GM12878 (cell line): ENCODE data around the gene TMEM163. TPM values are rescaled to one million over a fixed set of nuclear protein-coding genes. Genes with fewer than 3 reads are reported as not detected.

Experiments
- ATAC-seq: fragments of 200-7000 bp; cut with Tn5 transposase; 3 replicates; pipeline ENCODE4 v1.9.1; 2020; ENCODE audit warnings: mild to moderate bottlenecking, moderate library complexity
- BruUV-seq: library from RNA; stranded (reverse); fragments of 400-500 nt; replicated peaks from 2 replicates; lab custom pipeline; 2021; lab: Mats Ljungman, UMichigan
- CTCF ChIA-PET: fragments of 300-600 bp; sonication (Branson Sonifier 250); formaldehyde crosslinking; extraction: SDS; loops from one replicate; lab custom pipeline; 2021; ENCODE audit warnings: inconsistent platforms; lab: Yijun Ruan, JAX
- POLR2A ChIA-PET: fragments of 350-600 bp; formaldehyde crosslinking; extraction: SDS; loops from one replicate; lab custom pipeline; 2021; ENCODE audit warnings: inconsistent platforms; lab: Charles Lee
- RAD21 ChIA-PET: fragments of 300-600 bp; sonication (Branson Sonifier 250); formaldehyde crosslinking; loops from one replicate; lab custom pipeline; 2023; ENCODE audit warnings: antibody characterized with exemption; ENCODE audit not compliant: unreplicated experiment; lab: Charles Lee
- SMC1A ChIA-PET: fragments of 300-600 bp; sonication (Branson Sonifier 250); formaldehyde crosslinking; loops from one replicate; lab custom pipeline; 2023; ENCODE audit not compliant: unreplicated experiment, uncharacterized antibody; lab: Charles Lee
- DNase-seq: peaks from one replicate; pipeline ENCODE4 v3.0.0-alpha.2; 2011; ENCODE audit warnings: low read depth, low spot score
- FAIRE-seq: peaks from 3 replicates; lab custom pipeline; 2011; peaks lifted over from hg19 to GRCh38; lab: Jason Lieb, UNC
- H2AFZ ChIP-seq: 2 replicates; pipeline ENCODE4 v1.6.0; 2011; ENCODE audit warnings: low read depth, low read length, control low read depth; ENCODE audit not compliant: control insufficient read depth
- H3K27ac ChIP-seq: 2 replicates; pipeline ENCODE4 v1.5.1; 2011; ENCODE audit warnings: control low read depth; ENCODE audit not compliant: control insufficient read depth, insufficient read depth
- H3K27me3 ChIP-seq, 2 experiments: replicated peaks in 1 of 2; 2 replicates each; pipeline versions ENCODE4 v1.6.0 to v1.6.1; 2011; ENCODE audit warnings: low read length in 1 of 2; ENCODE audit not compliant: control insufficient read depth in 2 of 2, insufficient read depth in 2 of 2
- H3K36me3 ChIP-seq, 2 experiments: 2 replicates each; pipeline ENCODE4 v1.5.1; 2011; ENCODE audit warnings: low read length in 1 of 2; ENCODE audit not compliant: control insufficient read depth in 2 of 2, insufficient read depth in 2 of 2
- H3K4me1 ChIP-seq: 2 replicates; pipeline ENCODE4 v1.6.1; 2011; ENCODE audit warnings: mild to moderate bottlenecking, low read length, moderate library complexity, mixed read lengths; ENCODE audit not compliant: control insufficient read depth, insufficient read depth
- H3K4me2 ChIP-seq: 2 replicates; pipeline ENCODE4 v1.6.0; 2011; ENCODE audit warnings: control low read depth; ENCODE audit not compliant: control insufficient read depth, insufficient read depth
- H3K4me3 ChIP-seq: fragments of 200-600 bp; sonication (generic); 2 replicates; pipeline ENCODE4 v1.5.1; 2016
- H3K79me2 ChIP-seq: 2 replicates; pipeline ENCODE4 v1.6.0; 2011; ENCODE audit warnings: low read length; ENCODE audit not compliant: control insufficient read depth, insufficient read depth
- H3K9ac ChIP-seq: 2 replicates; pipeline ENCODE4 v1.8.0; 2011; ENCODE audit warnings: low read length, control low read depth, mixed read lengths; ENCODE audit not compliant: control insufficient read depth, insufficient read depth
- H3K9me3 ChIP-seq: replicated peaks from 3 replicates; pipeline ENCODE4 v1.5.1; 2011; ENCODE audit warnings: mild to moderate bottlenecking, low read length; ENCODE audit not compliant: control insufficient read depth, insufficient read depth
- H4K20me1 ChIP-seq: 2 replicates; pipeline ENCODE4 v1.6.0; 2011; ENCODE audit not compliant: control insufficient read depth, insufficient read depth
- ASH2L ChIP-seq: fragments of 300-600, 200-600 bp; sonication (generic); IDR thresholded peaks from 2 replicates; pipeline ENCODE4 v1.6.1; 2017; ENCODE audit warnings: low read depth, mild to moderate bottlenecking, borderline replicate concordance
- BRCA1 ChIP-seq: IDR thresholded peaks from 2 replicates; pipeline ENCODE4 v1.6.1; 2011; ENCODE audit warnings: low read depth, low read length, improper control_type of control experiment
- PRDM15 ChIP-seq: fragments of 450-650 bp; formaldehyde crosslinking; IDR thresholded peaks from 2 replicates; pipeline ENCODE4 v1.4.0; 2020; ENCODE audit warnings: mild to moderate bottlenecking, moderate library complexity
- RAD21 ChIP-seq: IDR thresholded peaks from 2 replicates; pipeline ENCODE4 v1.6.1; 2011; ENCODE audit warnings: mild to moderate bottlenecking, low read depth, low read length, moderate library complexity; ENCODE audit not compliant: insufficient read depth
- SMC3 ChIP-seq: IDR thresholded peaks from 2 replicates; pipeline ENCODE4 v1.6.1; 2011; ENCODE audit warnings: low read length, improper control_type of control experiment, borderline replicate concordance
- ZZZ3 ChIP-seq: IDR thresholded peaks from 2 replicates; pipeline ENCODE4 v1.6.1; 2011; ENCODE audit warnings: low read depth; ENCODE audit not compliant: control insufficient read depth, insufficient read length
- WGBS: methylation state at CpG from one replicate; pipeline ENCODE4 v1.1.6; 2016; ENCODE audit warnings: low lambda C conversion rate; ENCODE audit not compliant: insufficient replicate concordance, insufficient coverage; ENCODE audit errors: missing lambda C conversion rate; 5-methylcytosine and 5-hydroxymethylcytosine counted together
- in situ Hi-C: fragments of 300-500 bp; cut with MboI; formaldehyde crosslinking; loops from 9 replicates; pipeline ENCODE4 v1.14.3; 2018; ENCODE audit warnings: mixed read lengths
- intact Hi-C: fragments of 100-400 bp; cut with micrococcal nuclease; formaldehyde crosslinking; loops from one replicate; pipeline ENCODE4 v1.14.2; 2022; ENCODE audit not compliant: unreplicated experiment
- polyA plus RNA-seq, 11 experiments: library from polyadenylated mRNA; depleted of rRNA in 4 of 11; unstranded in 6 of 11; stranded (reverse) in 5 of 11; fragments of >200 nt; fragmentation: Nextera tagmentation in 4 of 11; fragmentation: Illumina TruSeq in 1 of 11; extraction: Ambion mirVana in 4 of 11; extraction: Trizol in 1 of 11; gene quantifications; 1 replicate in 1 of 11; 2 replicates in 10 of 11; pipeline versions ENCODE4 v1.2.1 to v1.2.3, GENCODE V29; 2011 to 2016; ENCODE audit warnings: inconsistent platforms in 2 of 11, missing spikeins in 2 of 11, low read depth in 1 of 11
- total RNA-seq, 4 experiments: library from RNA; depleted of rRNA in 3 of 4; stranded (reverse); fragments of >200 nt in 3 of 4; fragmentation: Illumina TruSeq in 1 of 4; extraction: Trizol in 1 of 4; gene quantifications; 2 replicates each; pipeline versions ENCODE4 v1.2.1 to v1.2.3, GENCODE V29; 2013 to 2021
- TF ChIP-seq, protein P1 (sequence below), 3 experiments: IDR thresholded peaks in 2 of 3; conservative IDR thresholded peaks in 1 of 3; 2 replicates each; pipeline ENCODE4 v1.5.1; 2011; ENCODE audit warnings: low read depth in 3 of 3, low read length in 3 of 3, mild to moderate bottlenecking in 3 of 3, control low read depth in 2 of 3, moderate library complexity in 2 of 3, inconsistent platforms in 1 of 3, mixed read lengths in 1 of 3; ENCODE audit not compliant: control insufficient read depth in 2 of 3, insufficient read depth in 1 of 3; ENCODE audit errors: extremely low read depth in 1 of 3

TMEM163 gene
- total and polyA plus RNA-seq, 10 of the 15 experiments (the other 5 are each of a cell fraction or from before 2014, with no cell fraction given): 0.05 to 0.11 (median 0.07) TPM; not detected in 4

DNA sequence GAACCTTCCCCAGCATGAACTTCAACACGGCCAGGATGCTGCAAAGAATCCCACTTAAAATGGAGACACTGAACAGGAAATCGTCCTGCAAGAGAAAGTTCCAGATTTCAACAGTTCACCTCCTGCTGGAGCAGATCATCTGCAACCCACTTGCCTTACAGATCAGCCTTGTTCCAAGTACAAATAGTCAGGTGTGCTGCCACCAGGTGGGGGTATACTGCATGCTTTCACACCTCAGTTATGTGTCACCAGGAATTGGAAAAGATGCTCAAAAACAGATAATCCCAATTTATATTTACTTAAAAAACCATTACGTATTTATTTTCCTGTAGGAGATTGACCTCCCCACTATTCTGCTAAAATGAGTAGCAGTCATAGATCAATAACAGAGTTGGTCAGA, 252.7 kb downstream of the TMEM163 start:
- Histone ChIP-seq H3K4me3 (no peak overlapping the region), H3K79me2 (no peaks in the 10 kb centered on the region), H3K4me2 (no peak overlapping the region), H3K36me3 (no peaks in the 10 kb centered on the region), H3K27me3 (no peaks in the 10 kb centered on the region), H3K27ac (no peak overlapping the region), H3K9me3 (no peaks in the 10 kb centered on the region), H4K20me1 (no peaks in the 10 kb centered on the region), H3K9ac (no peak overlapping the region), H2AFZ (no peak overlapping the region), H3K4me1 (no peaks in the 10 kb centered on the region)
- 16% methylated on average over 3 of the region's 3 CpGs for WGBS
- SMC1A ChIA-PET: no interaction called here
- FAIRE-seq (no peak), DNase-seq (peak; percentile 11), ATAC-seq (peak; percentile 78)
- CTCF ChIA-PET: interaction anchor here (0.9 to 1.2 kb wide), 2 partner anchors 16 to 347 kb away, joined by 3 read pairs; no protein-coding TSS in a partner anchor
- TF ChIP-seq PRDM15 (CRISPR knock-in tag): no peak
- TF ChIP-seq BRCA1: no peak
- TF ChIP-seq SMC3: peak; percentile 72; the same call in 1 of the 2 replicates
- TF ChIP-seq, protein P1, sequence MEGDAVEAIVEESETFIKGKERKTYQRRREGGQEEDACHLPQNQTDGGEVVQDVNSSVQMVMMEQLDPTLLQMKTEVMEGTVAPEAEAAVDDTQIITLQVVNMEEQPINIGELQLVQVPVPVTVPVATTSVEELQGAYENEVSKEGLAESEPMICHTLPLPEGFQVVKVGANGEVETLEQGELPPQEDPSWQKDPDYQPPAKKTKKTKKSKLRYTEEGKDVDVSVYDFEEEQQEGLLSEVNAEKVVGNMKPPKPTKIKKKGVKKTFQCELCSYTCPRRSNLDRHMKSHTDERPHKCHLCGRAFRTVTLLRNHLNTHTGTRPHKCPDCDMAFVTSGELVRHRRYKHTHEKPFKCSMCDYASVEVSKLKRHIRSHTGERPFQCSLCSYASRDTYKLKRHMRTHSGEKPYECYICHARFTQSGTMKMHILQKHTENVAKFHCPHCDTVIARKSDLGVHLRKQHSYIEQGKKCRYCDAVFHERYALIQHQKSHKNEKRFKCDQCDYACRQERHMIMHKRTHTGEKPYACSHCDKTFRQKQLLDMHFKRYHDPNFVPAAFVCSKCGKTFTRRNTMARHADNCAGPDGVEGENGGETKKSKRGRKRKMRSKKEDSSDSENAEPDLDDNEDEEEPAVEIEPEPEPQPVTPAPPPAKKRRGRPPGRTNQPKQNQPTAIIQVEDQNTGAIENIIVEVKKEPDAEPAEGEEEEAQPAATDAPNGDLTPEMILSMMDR (IDR thresholded peaks at IDR 0.05 in 2 of 3, conservative IDR thresholded peaks at IDR 0.05 in 1 of 3; ENCODE audit: control insufficient read depth in 2 of 3, extremely low read depth in 1 of 3, insufficient read depth in 1 of 3, low read depth in 3 of 3, low read length in 3 of 3): peak; percentile 55 to 57 (median 55)
- no peak for TF ChIP-seq ZZZ3
- no peak for TF ChIP-seq ASH2L
- TF ChIP-seq RAD21: peak; percentile 71
- BruUV-seq: no TSS peak
- RAD21 ChIA-PET: no interaction called here
- intact Hi-C loops: no loop called here
- in situ Hi-C loops: no loop called here
- POLR2A ChIA-PET: no interaction called here
